Psoas muscle (tissue), 8 donors: ENCODE measurements around the gene AOX1. TPM values are rescaled to one million over a fixed set of nuclear protein-coding genes. Genes with fewer than 3 reads are reported as not detected.
"Not testable (repeated sequence)": the region's sequence is repeated elsewhere in the genome, so short reads cannot be mapped to it uniquely, and the experiment has no call there.

ENCODE experiments used
- ATAC-seq, 4 donors: fragments of 200-7000 bp; cut with Tn5 transposase; one replicate each; pipeline ENCODE4 v1.9.1; 2020; ENCODE audit warnings: moderate library complexity in 3 of 4, mild to moderate bottlenecking in 2 of 4
- DNase-seq, 2 donors: peaks; one replicate each; pipeline ENCODE4 v3.0.0-alpha.2; 2020
- H3K27ac ChIP-seq: fragments of 200-600 bp; one replicate; pipeline ENCODE4 v1.8.0; 2022
- H3K27me3 ChIP-seq, 3 donors: fragments of 200-600 bp in 1 of 3; one replicate each; pipeline versions ENCODE4 v1.6.1 to v1.8.0; 2013 to 2022; ENCODE audit warnings: low read length in 2 of 3, mild to moderate bottlenecking in 2 of 3, moderate library complexity in 1 of 3; ENCODE audit not compliant: insufficient read depth in 3 of 3
- H3K36me3 ChIP-seq, 2 donors: fragments of 200-600 bp in 1 of 2; one replicate each; pipeline versions ENCODE4 v1.6.1 to v1.8.0; 2013 to 2022; ENCODE audit warnings: low read depth in 1 of 2, mild to moderate bottlenecking in 1 of 2, moderate library complexity in 1 of 2; ENCODE audit not compliant: insufficient read depth in 1 of 2
- H3K4me1 ChIP-seq: fragments of 200-600 bp; one replicate; pipeline ENCODE4 v1.8.0; 2022
- H3K4me3 ChIP-seq: fragments of 200-600 bp; one replicate; pipeline ENCODE4 v1.8.0; 2022; ENCODE audit warnings: mild to moderate bottlenecking
- H3K9me3 ChIP-seq: fragments of 200-600 bp; one replicate; pipeline ENCODE4 v1.8.0; 2022
- CTCF ChIP-seq: fragments of 200-600 bp; IDR thresholded peaks from one replicate; pipeline ENCODE4 v1.8.0; 2022; ENCODE audit warnings: antibody characterized with exemption
- WGBS, 3 donors: extraction: QIAGEN DNeasy Blood & Tissue Kit; methylation state at CpG; one replicate each; pipeline versions ENCODE4 v1.1.6 to v1.1.7; 2013; 5-methylcytosine and 5-hydroxymethylcytosine counted together
- intact Hi-C, 2 donors: fragments of 100-400 bp; cut with DNase I; formaldehyde crosslinking; loops; one replicate each; pipeline versions ENCODE4 v1.11.0 to v1.14.2; 2022
- polyA plus RNA-seq, 3 donors: library from polyadenylated mRNA; stranded (reverse); fragments of 200-250 nt; gene quantifications; one replicate each; pipeline ENCODE4 v1.2.3, GENCODE V29; 2013
- total RNA-seq, 4 donors: library from RNA; stranded (reverse); fragmentation: NEBNext Ultra II Directional in 2 of 4; extraction: Animal tissue kit (Norgen Biotek cat#: 25700) in 2 of 4; gene quantifications; one replicate each; pipeline versions ENCODE4 v1.2.1 to v1.2.4, GENCODE V29; 2021 to 2023
- donor health status: healthy with polysubstance abuse.
- donor health status: DM: no; HTN: no; CAD: no; lungs with moderate emphysema.
- donor health status: Bipolar disorder and iron deficiency.
- donor health status: healthy.
- donor health status: DM: yes; HTN: yes; CAD: no.
- donor health status: DM: no; HTN: no; CAD: no.
- donor health status: DM: no; HTN: no; CAD: no.
- donor health status: DM: yes; HTN: yes; CAD: no.

The AOX1 gene
- total and polyA plus RNA-seq, 7 donors: 4.2 to 17.0 (median 10.3) TPM

GRCh38 chr2:200677171-200677570 is 91.4 kb downstream of the AOX1 start:
- Histone ChIP-seq H3K4me1 (no peaks in the 10 kb centered on the region), H3K36me3 (no peaks in the 10 kb centered on the region), H3K27me3 (no peaks in the 10 kb centered on the region), H3K4me3 (no peak overlapping the region), H3K27ac (no peak overlapping the region), H3K9me3 (no peaks in the 10 kb centered on the region)
- WGBS, 3 donors: 85 to 90% (median 86%) methylated on average over 2 of the region's 2 CpGs
- DNase-seq (no peak), ATAC-seq (no peak)
- TF ChIP-seq CTCF: no peak
- intact Hi-C loops: no loop called here

- H3K4me3 ChIP-seq: no peak overlapping the region
- TF ChIP-seq CTCF: no peak
- no peak overlapping the region for H3K27ac ChIP-seq
- DNase-seq (no peak), ATAC-seq (peak in 3 of 4 donors; percentile 27 to 62 (median 42))
- no peaks in the 10 kb centered on the region for H3K9me3 ChIP-seq
- H3K36me3 ChIP-seq: no peaks in the 10 kb centered on the region
- H3K27me3 ChIP-seq: no peaks in the 10 kb centered on the region
- H3K4me1 ChIP-seq: no peaks in the 10 kb centered on the region
- WGBS, 3 donors: 29 to 37% (median 32%) methylated on average over 11 of the region's 11 CpGs
- intact Hi-C loops: no loop called here
Observed at GRCh38 chr2:200677721-200678532, 92.1 kb downstream of the AOX1 start.

- Histone ChIP-seq H3K36me3 (no peaks in the 10 kb centered on the region), H3K27ac (no peak overlapping the region), H3K27me3 (no peaks in the 10 kb centered on the region), H3K4me1 (no peaks in the 10 kb centered on the region), H3K9me3 (no peaks in the 10 kb centered on the region), H3K4me3 (no peak overlapping the region)
- TF ChIP-seq CTCF: no peak
- DNase-seq: no peak
- 73 to 80% (median 74%) methylated on average over 5 of the region's 5 CpGs for WGBS, 3 donors
- intact Hi-C loops: no loop called here
- no peak for ATAC-seq
Observed at GRCh38 chr2:200679127-200679526, 93.3 kb downstream of the AOX1 start.

GRCh38 chr2:200679535-200679934 is 93.7 kb downstream of the AOX1 start:
- DNase-seq (no peak), ATAC-seq (no peak)
- intact Hi-C loops: no loop called here
- no peak for TF ChIP-seq CTCF
- H3K4me1 ChIP-seq: no peaks in the 10 kb centered on the region
- WGBS, 3 donors: 92 to 98% (median 94%) methylated on average over 5 of the region's 5 CpGs
- H3K9me3 ChIP-seq: no peaks in the 10 kb centered on the region
- H3K27me3 ChIP-seq: no peaks in the 10 kb centered on the region
- H3K36me3 ChIP-seq: no peaks in the 10 kb centered on the region
- no peak overlapping the region for H3K4me3 ChIP-seq
- H3K27ac ChIP-seq: no peak overlapping the region

GRCh38 chr2:200681697-200682096 is 95.9 kb downstream of the AOX1 start:
- H3K27me3 ChIP-seq: no peaks in the 10 kb centered on the region
- no peak for ATAC-seq
- H3K27ac ChIP-seq: no peak overlapping the region
- no peak for DNase-seq
- H3K36me3 ChIP-seq: no peaks in the 10 kb centered on the region
- WGBS, 3 donors: 54 to 62% (median 58%) methylated on average over 2 of the region's 2 CpGs
- intact Hi-C loops: no loop called here
- H3K4me1 ChIP-seq: no peaks in the 10 kb centered on the region
- no peaks in the 10 kb centered on the region for H3K9me3 ChIP-seq
- TF ChIP-seq CTCF: no peak
- H3K4me3 ChIP-seq: no peak overlapping the region

GRCh38 chr2:200682407-200682806 is 96.6 kb downstream of the AOX1 start:
- H3K36me3 ChIP-seq, intact Hi-C loops, H3K27me3 ChIP-seq, H3K9me3 ChIP-seq, H3K27ac ChIP-seq, DNase-seq, H3K4me3 ChIP-seq, ATAC-seq, H3K4me1 ChIP-seq: not testable (repeated sequence)
- 86 to 90% (median 89%) methylated on average over 2 to 3 of the region's 5 CpGs for WGBS, 3 donors
